ENCODE measurements around the gene GAB2.

DNA sequence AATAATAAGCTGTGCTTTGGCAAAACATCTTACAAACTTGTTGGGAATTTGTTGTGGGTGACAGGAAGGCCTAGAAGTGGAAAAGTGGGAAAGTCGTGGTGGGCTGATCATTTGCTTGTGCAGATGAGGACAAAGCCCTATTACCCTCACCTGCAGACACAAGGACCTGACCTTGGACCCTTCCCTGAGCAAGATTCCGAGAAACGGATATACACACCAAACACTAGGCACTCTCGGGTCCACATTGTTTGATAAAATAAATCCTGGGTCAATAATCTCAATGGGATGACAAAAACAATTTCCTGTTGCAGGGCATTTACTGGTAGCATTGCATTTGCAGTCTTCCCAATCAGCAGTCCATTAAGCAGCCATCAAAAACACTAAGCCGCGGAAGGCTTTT is 89.7 kb downstream of the GAB2 start:
- TF ChIP-seq POLR2A (IDR thresholded peaks at IDR 0.05; ENCODE audit: low read length) = no peak
- TF ChIP-seq GATA1 (IDR thresholded peaks at IDR 0.05; ENCODE audit: low read depth, low read length) = no peak

Data from erythroblast (primary cell).